ENCODE data around the gene TSPY1. TPM values are rescaled to one million over a fixed set of nuclear protein-coding genes. Genes with fewer than 3 reads are reported as not detected.
"Not testable (repeated sequence)": the region's sequence is repeated elsewhere in the genome, so short reads cannot be mapped to it uniquely, and the experiment has no call there.

The TSPY1 gene, protein sequence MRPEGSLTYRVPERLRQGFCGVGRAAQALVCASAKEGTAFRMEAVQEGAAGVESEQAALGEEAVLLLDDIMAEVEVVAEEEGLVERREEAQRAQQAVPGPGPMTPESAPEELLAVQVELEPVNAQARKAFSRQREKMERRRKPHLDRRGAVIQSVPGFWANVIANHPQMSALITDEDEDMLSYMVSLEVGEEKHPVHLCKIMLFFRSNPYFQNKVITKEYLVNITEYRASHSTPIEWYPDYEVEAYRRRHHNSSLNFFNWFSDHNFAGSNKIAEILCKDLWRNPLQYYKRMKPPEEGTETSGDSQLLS
- polyA plus RNA-seq (2011; rRNA removed) (not detected in 2 replicates), polyA plus RNA-seq (2017; fragmentation: RNase III; extraction: RNeasy Plus Mini Kit Qiagen cat#74134 plus additional on column Dnase treatment) (not detected in 3 replicates), polyA minus RNA-seq (2011; rRNA and poly(A)+ RNA removed) (not detected in 2 replicates)
- polyA plus RNA-seq (2012; cell fraction: cytosol; rRNA removed): not detected in 2 replicates
- polyA plus RNA-seq (2012; cell fraction: nucleus; rRNA removed): not detected in 2 replicates

- not testable (repeated sequence) for ATAC-seq
Observed at GRCh38 chrY:9466655-9467054, at the start of gene TSPY1. TSS of gene TSPY1 (plus strand) at chrY:9466955. CDS start at chrY:9467001, 46 bp downstream.

DNA sequence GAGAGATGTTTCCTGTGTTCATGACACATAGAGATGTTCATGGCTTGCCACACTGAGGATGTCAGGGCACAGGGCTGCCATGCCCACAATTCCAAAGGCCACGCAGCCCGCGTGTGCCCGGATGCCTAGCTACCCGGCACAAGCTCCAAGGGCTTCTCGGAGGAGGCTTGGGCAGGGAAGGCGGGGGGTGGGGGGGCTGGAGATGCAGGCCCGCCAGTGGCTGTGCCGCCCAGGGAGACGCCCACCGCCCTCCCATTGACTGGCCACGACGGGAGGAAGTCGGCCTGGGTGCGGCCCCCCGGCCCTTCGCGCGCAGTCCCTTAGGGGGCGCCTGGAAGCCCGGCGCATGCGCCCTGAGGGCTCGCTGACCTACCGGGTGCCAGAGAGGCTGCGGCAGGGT lies 20.2 kb downstream of the TSPY1 start, which contains the start of gene TSPY9:
Gene TSPY9, plus strand, starts transcription at position 301 of the 400 bp plus-strand sequence. Its CDS starts 46 bp downstream, at position 347.
- DNase-seq (ENCODE audit: low read depth in 1 of 2, low spot score in 1 of 2); H3K9me3 ChIP-seq; CTCF ChIA-PET; H3K4me2 ChIP-seq; POLR2A ChIA-PET; H3K4me1 ChIP-seq; H3K27ac ChIP-seq; H3K4me3 ChIP-seq; ATAC-seq; FAIRE-seq: not testable (repeated sequence)
- WGBS (ENCODE audit: missing lambda C conversion rate): no CpG with 5 or more reads among the region's 26 CpGs

More at GRCh38 chrY:9466655-9467054, at the start of gene TSPY1:
- DNase-seq (ENCODE audit: low read depth in 1 of 2, low spot score in 1 of 2); H3K9me3 ChIP-seq; POLR2A ChIA-PET; H3K4me2 ChIP-seq; H3K27ac ChIP-seq; FAIRE-seq; CTCF ChIA-PET; H3K4me3 ChIP-seq; H3K4me1 ChIP-seq: not testable (repeated sequence)
- WGBS (ENCODE audit: missing lambda C conversion rate): no CpG with 5 or more reads among the region's 25 CpGs

GRCh38 chrY:9504396-9504795 lies 37.6 kb downstream of the TSPY1 start:
- WGBS (ENCODE audit: missing lambda C conversion rate): 0% methylated on average over 2 of the region's 6 CpGs
- H3K27ac ChIP-seq; CTCF ChIA-PET; H3K4me2 ChIP-seq; FAIRE-seq; H3K4me1 ChIP-seq; H3K4me3 ChIP-seq; DNase-seq (ENCODE audit: low read depth in 1 of 2, low spot score in 1 of 2); H3K9me3 ChIP-seq; POLR2A ChIA-PET; ATAC-seq: not testable (repeated sequence)

GRCh38 chrY:9516287-9516686 lies 49.5 kb downstream of the TSPY1 start:
- H3K4me1 ChIP-seq; CTCF ChIA-PET; H3K27ac ChIP-seq; DNase-seq (ENCODE audit: low read depth in 1 of 2, low spot score in 1 of 2); H3K4me2 ChIP-seq; ATAC-seq; FAIRE-seq; H3K9me3 ChIP-seq; H3K4me3 ChIP-seq; POLR2A ChIA-PET: not testable (repeated sequence)
- WGBS (ENCODE audit: missing lambda C conversion rate): 23% methylated on average over 5 of the region's 12 CpGs

Other genes with a start within 250 kb of the TSPY1 start
- not detected in 2 replicates for gene TSPY4, start 129.5 kb upstream of the TSPY1 start, polyA plus RNA-seq (2011; rRNA removed)
- gene TSPY4, start 129.5 kb upstream of the TSPY1 start, polyA plus RNA-seq (2017; fragmentation: RNase III; extraction: RNeasy Plus Mini Kit Qiagen cat#74134 plus additional on column Dnase treatment): not detected in 3 replicates
- gene TSPY8, start 109.2 kb upstream of the TSPY1 start, polyA plus RNA-seq (2011; rRNA removed): not detected in 2 replicates
- gene TSPY8, start 109.2 kb upstream of the TSPY1 start, polyA plus RNA-seq (2017; fragmentation: RNase III; extraction: RNeasy Plus Mini Kit Qiagen cat#74134 plus additional on column Dnase treatment): not detected in 3 replicates
- not detected in 2 replicates for gene TSPY3, start 68.5 kb upstream of the TSPY1 start, polyA plus RNA-seq (2011; rRNA removed)
- gene TSPY3, start 68.5 kb upstream of the TSPY1 start, polyA plus RNA-seq (2017; fragmentation: RNase III; extraction: RNeasy Plus Mini Kit Qiagen cat#74134 plus additional on column Dnase treatment): not detected in 3 replicates
- not detected in 2 replicates for gene TSPY9, start 20.3 kb downstream of the TSPY1 start, polyA plus RNA-seq (2011; rRNA removed)
- gene TSPY9, start 20.3 kb downstream of the TSPY1 start, polyA plus RNA-seq (2017; fragmentation: RNase III; extraction: RNeasy Plus Mini Kit Qiagen cat#74134 plus additional on column Dnase treatment): not detected in 3 replicates
- gene TSPY10, start 60.9 kb downstream of the TSPY1 start, polyA plus RNA-seq (2011; rRNA removed): not detected in 2 replicates
- not detected in 3 replicates for gene TSPY10, start 60.9 kb downstream of the TSPY1 start, polyA plus RNA-seq (2017; fragmentation: RNase III; extraction: RNeasy Plus Mini Kit Qiagen cat#74134 plus additional on column Dnase treatment)

Data from A549 (cell line).